ENCODE data around the gene SMYD4. TPM values are rescaled to one million over a fixed set of nuclear protein-coding genes. Genes with fewer than 3 reads are reported as not detected.

Gene SMYD4
- total RNA-seq, 4 donors from 2014 or later: 15.1 to 18.1 (median 16.7) TPM

DNA sequence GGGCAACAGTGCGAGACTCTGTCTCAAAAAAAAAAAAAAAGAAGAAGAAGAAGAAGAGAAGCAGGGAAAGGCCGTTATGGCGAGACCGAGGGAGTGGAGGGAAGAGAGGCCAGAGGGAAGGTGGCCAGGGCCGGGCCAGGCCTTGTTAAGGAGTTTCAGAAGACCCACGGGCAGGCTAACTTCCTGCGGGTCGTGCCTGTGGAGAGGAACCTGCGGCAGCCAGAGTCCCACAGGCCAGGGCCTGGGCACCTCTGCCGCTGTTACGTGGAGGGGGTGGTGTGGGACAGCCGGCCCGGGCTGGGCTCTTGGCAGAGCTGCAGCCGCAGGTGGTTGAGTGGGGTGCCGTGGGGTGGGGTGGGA, 99.8 kb downstream of the SMYD4 start:
- ATAC-seq (peak; percentile 11 to 26), DNase-seq (no peak)
- TF ChIP-seq, protein P1, sequence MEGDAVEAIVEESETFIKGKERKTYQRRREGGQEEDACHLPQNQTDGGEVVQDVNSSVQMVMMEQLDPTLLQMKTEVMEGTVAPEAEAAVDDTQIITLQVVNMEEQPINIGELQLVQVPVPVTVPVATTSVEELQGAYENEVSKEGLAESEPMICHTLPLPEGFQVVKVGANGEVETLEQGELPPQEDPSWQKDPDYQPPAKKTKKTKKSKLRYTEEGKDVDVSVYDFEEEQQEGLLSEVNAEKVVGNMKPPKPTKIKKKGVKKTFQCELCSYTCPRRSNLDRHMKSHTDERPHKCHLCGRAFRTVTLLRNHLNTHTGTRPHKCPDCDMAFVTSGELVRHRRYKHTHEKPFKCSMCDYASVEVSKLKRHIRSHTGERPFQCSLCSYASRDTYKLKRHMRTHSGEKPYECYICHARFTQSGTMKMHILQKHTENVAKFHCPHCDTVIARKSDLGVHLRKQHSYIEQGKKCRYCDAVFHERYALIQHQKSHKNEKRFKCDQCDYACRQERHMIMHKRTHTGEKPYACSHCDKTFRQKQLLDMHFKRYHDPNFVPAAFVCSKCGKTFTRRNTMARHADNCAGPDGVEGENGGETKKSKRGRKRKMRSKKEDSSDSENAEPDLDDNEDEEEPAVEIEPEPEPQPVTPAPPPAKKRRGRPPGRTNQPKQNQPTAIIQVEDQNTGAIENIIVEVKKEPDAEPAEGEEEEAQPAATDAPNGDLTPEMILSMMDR (IDR thresholded peaks at IDR 0.05 in 4 of 5, conservative IDR thresholded peaks at IDR 0.05 in 1 of 5): no peak
- TF ChIP-seq POLR2A (IDR thresholded peaks at IDR 0.05): no peak
- H3K4me3 ChIP-seq: peak overlapping the region; percentile 29 to 47 (median 38)
- in situ Hi-C loops (cut with MboI; ENCODE audit: low sequenced_read_pairs in 4 of 4) (loop anchor here in 1 of 4 donors (10.0 kb wide), 1 partner anchor 45 kb away; no protein-coding TSS in a partner anchor), intact Hi-C loops (cut with DNase I; ENCODE audit: low total_unique reads) (loop anchor here (2.0 kb wide), 1 partner anchor 33 kb away; the partner anchor contains the start of gene SERPINF1)
- peak overlapping the region; percentile 99 to 100 (median 99) for H3K27ac ChIP-seq
- peaks cover 45 to 54% of the 10 kb centered on the region in 2 donors for H3K4me1 ChIP-seq
- no peaks in the 10 kb centered on the region for H3K27me3 ChIP-seq
- H3K36me3 ChIP-seq: peaks cover 0 to 55% of the 10 kb centered on the region in 2 donors
- no peaks in the 10 kb centered on the region for H3K9me3 ChIP-seq

Other genes with a start within 250 kb of the SMYD4 start
- 10 to 100 TPM; 26.9 to 96.9 (median 55.2) TPM for gene SLC43A2, start 201.1 kb downstream of the SMYD4 start, total RNA-seq
- 10 to 100 TPM in 1 of 4 donors, 1 to 10 TPM in 3; 4.1 to 15.1 (median 5.7) TPM for gene SCARF1, start 184.2 kb downstream of the SMYD4 start, total RNA-seq
- 10 to 100 TPM; 45.5 to 94.7 (median 58.9) TPM for gene RILP, start 180.0 kb downstream of the SMYD4 start, total RNA-seq
- 100 to 1,000 TPM; 127 to 261 (median 195) TPM for gene PRPF8, start 145.0 kb downstream of the SMYD4 start, total RNA-seq
- under 1 TPM; 0.66 to 0.95 (median 0.85) TPM for gene TLCD2, start 119.5 kb downstream of the SMYD4 start, total RNA-seq
- gene WDR81, start 105.2 kb downstream of the SMYD4 start, total RNA-seq: 10 to 100 TPM; 22.3 to 61.1 (median 42.7) TPM
- gene SERPINF2, start 87.0 kb downstream of the SMYD4 start, total RNA-seq: 1 to 10 TPM in 3 of 4 donors, under 1 TPM in 1; 0.85 to 6.4 (median 4.3) TPM
- 100 to 1,000 TPM; 554 to 698 (median 631) TPM for gene SERPINF1, start 67.8 kb downstream of the SMYD4 start, total RNA-seq
- gene RPA1, start 103 bp upstream of the SMYD4 start, total RNA-seq: 10 to 100 TPM; 26.5 to 46.8 (median 34.9) TPM
- 1 to 10 TPM in 2 of 4 donors, under 1 TPM in 2; 0.31 to 1.7 (median 1.2) TPM for gene RTN4RL1, start 195.4 kb upstream of the SMYD4 start, total RNA-seq
- 10 to 100 TPM; 47.2 to 59.9 (median 57.7) TPM for gene DPH1, start 200.3 kb upstream of the SMYD4 start, total RNA-seq
- gene OVCA2, start 212.1 kb upstream of the SMYD4 start, total RNA-seq: 10 to 100 TPM; 12.6 to 50.2 (median 34.4) TPM
- gene HIC1, start 225.2 kb upstream of the SMYD4 start, total RNA-seq: 1 to 10 TPM; 4.6 to 9.6 (median 6.9) TPM